ENCODE results near the gene GUCD1. TPM values are rescaled to one million over a fixed set of nuclear protein-coding genes. Genes with fewer than 3 reads are reported as not detected.

GUCD1 gene
- total and polyA plus RNA-seq, 2 of the 13 experiments (the other 11 are each of a cell fraction or from before 2014, with no cell fraction given): 128 to 245 TPM

DNA sequence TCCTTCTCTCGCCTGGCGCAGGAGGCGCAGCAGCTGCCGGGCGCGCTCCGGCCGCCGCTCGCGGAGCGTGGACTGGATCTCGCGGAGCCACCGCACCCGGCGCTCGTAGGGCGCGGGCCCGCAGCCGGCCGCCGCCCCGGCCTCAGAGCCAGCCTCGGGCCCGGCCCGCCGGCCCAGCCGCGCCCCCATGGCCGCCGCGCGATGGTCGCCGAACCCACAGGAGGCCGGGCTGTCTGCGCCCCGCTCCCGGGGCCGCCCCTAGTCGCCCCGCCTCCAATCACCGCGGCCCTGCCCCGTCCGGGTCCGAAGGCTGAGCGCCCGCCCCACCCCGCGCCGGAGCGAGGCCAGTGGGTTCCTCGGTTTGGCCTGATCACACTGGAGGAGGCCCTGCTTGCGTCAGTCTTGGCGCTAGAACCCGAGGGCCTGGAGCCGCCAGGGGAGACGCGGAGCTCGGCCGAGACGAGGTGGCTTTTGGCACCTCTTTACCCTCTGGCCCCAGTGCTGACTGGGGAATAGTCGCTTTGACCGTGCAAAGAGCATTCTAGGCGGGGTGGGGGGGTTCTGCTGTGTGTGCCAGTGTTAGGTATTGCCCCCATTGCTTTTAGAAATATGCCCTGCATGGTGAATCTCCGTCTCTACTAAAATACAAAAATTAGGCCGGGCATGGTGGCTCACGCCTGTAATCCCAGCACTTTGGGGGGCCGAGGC, 38.1 kb upstream of the GUCD1 start, which contains the start of gene LRRC75B (continued):
- no peak; the same call in 1 of the 2 replicates for TF ChIP-seq PITX1 (CRISPR knock-in tag; IDR thresholded peaks at IDR 0.05)
- no peak for TF ChIP-seq ZNF546 (CRISPR knock-in tag; conservative IDR thresholded peaks at IDR 0.05)
- TF ChIP-seq CEBPG (CRISPR knock-in tag; IDR thresholded peaks at IDR 0.05): peak; percentile 93
- peak; percentile 75 for TF ChIP-seq AHDC1 (CRISPR knock-in tag; IDR thresholded peaks at IDR 0.05; ENCODE audit: borderline replicate concordance)
- peak; percentile 80 for TF ChIP-seq SAP130 (CRISPR knock-in tag; IDR thresholded peaks at IDR 0.05; ENCODE audit: low read depth)
- peak; percentile 35; the same call in 1 of the 2 replicates for TF ChIP-seq KDM6A (CRISPR knock-in tag; IDR thresholded peaks at IDR 0.05; ENCODE audit: low read depth)
- TF ChIP-seq NRL (CRISPR knock-in tag; IDR thresholded peaks at IDR 0.05; ENCODE audit: borderline replicate concordance): no peak
- no peak for TF ChIP-seq NR3C1 (CRISPR knock-in tag; IDR thresholded peaks at IDR 0.05)
- TF ChIP-seq SATB2 (CRISPR knock-in tag; IDR thresholded peaks at IDR 0.05): no peak
- 0 out of 2 replicates have a peak, but pooled peaks have one; percentile 56 for TF ChIP-seq HOXA5 (CRISPR knock-in tag; IDR thresholded peaks at IDR 0.05)
- TF ChIP-seq FOXA3 (CRISPR knock-in tag; IDR thresholded peaks at IDR 0.05): peak; percentile 49
- TF ChIP-seq RNF2 (conservative IDR thresholded peaks at IDR 0.05; ENCODE audit: low read depth): no peak
- TF ChIP-seq ATF5 (CRISPR knock-in tag; IDR thresholded peaks at IDR 0.05; ENCODE audit: low read depth): no peak
- TF ChIP-seq, protein P1, sequence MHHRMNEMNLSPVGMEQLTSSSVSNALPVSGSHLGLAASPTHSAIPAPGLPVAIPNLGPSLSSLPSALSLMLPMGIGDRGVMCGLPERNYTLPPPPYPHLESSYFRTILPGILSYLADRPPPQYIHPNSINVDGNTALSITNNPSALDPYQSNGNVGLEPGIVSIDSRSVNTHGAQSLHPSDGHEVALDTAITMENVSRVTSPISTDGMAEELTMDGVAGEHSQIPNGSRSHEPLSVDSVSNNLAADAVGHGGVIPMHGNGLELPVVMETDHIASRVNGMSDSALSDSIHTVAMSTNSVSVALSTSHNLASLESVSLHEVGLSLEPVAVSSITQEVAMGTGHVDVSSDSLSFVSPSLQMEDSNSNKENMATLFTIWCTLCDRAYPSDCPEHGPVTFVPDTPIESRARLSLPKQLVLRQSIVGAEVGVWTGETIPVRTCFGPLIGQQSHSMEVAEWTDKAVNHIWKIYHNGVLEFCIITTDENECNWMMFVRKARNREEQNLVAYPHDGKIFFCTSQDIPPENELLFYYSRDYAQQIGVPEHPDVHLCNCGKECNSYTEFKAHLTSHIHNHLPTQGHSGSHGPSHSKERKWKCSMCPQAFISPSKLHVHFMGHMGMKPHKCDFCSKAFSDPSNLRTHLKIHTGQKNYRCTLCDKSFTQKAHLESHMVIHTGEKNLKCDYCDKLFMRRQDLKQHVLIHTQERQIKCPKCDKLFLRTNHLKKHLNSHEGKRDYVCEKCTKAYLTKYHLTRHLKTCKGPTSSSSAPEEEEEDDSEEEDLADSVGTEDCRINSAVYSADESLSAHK (CRISPR knock-in tag; IDR thresholded peaks at IDR 0.05; ENCODE audit: borderline replicate concordance): no peak
- TF ChIP-seq, protein P2, sequence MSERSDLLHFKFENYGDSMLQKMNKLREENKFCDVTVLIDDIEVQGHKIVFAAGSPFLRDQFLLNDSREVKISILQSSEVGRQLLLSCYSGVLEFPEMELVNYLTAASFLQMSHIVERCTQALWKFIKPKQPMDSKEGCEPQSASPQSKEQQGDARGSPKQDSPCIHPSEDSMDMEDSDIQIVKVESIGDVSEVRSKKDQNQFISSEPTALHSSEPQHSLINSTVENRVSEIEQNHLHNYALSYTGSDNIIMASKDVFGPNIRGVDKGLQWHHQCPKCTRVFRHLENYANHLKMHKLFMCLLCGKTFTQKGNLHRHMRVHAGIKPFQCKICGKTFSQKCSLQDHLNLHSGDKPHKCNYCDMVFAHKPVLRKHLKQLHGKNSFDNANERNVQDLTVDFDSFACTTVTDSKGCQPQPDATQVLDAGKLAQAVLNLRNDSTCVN (CRISPR knock-in tag; IDR thresholded peaks at IDR 0.05; ENCODE audit: borderline replicate concordance): peak; percentile 87
- TF ChIP-seq MAFF (IDR thresholded peaks at IDR 0.05; ENCODE audit: low read depth, low read length): no peak
- peak; percentile 38; the same call in 1 of the 2 replicates for TF ChIP-seq DR1 (CRISPR knock-in tag; IDR thresholded peaks at IDR 0.05)
- TF ChIP-seq NFYB (CRISPR knock-in tag; IDR thresholded peaks at IDR 0.05): peak; percentile 41; the same call in 1 of the 2 replicates
- no peak for TF ChIP-seq NCOA5 (CRISPR knock-in tag; IDR thresholded peaks at IDR 0.05)
- 0 out of 2 replicates have a peak, but pooled peaks have one; percentile 34 for TF ChIP-seq ZNF335 (CRISPR knock-in tag; IDR thresholded peaks at IDR 0.05)
- TF ChIP-seq GATA4 (IDR thresholded peaks at IDR 0.05; ENCODE audit: borderline replicate concordance, low read depth): peak; percentile 32; the same call in 1 of the 2 replicates
